Breast epithelium (tissue), 4 donors: ENCODE measurements around the gene TCF3. TPM values are rescaled to one million over a fixed set of nuclear protein-coding genes. Genes with fewer than 3 reads are reported as not detected.

Experiments
- DNase-seq, 2 donors: peaks; one replicate each; pipeline ENCODE4 v3.0.0-alpha.2; 2019; ENCODE audit warnings: low spot score in 2 of 2
- H3K27ac ChIP-seq, 2 donors: fragments of 200-600 bp; sonication (generic) in 1 of 2; one replicate each; pipeline ENCODE4 v1.5.1; 2016 to 2019; ENCODE audit warnings: mild to moderate bottlenecking in 1 of 2
- H3K27me3 ChIP-seq, 2 donors: fragments of 200-600 bp; sonication (generic) in 1 of 2; one replicate each; pipeline versions ENCODE4 v1.5.1 to v1.6.0; 2017 to 2019; ENCODE audit warnings: control low read depth in 1 of 2, mild to moderate bottlenecking in 1 of 2
- H3K36me3 ChIP-seq: fragments of 200-600 bp; one replicate; pipeline ENCODE4 v1.5.1; 2019
- H3K4me1 ChIP-seq, 2 donors: fragments of 200-600 bp; sonication (generic); one replicate each; pipeline ENCODE4 v1.5.1; 2016 to 2019; ENCODE audit warnings: control low read depth in 1 of 2
- H3K4me3 ChIP-seq, 3 donors: fragments of 200-600 bp; sonication (generic); 1 replicate in 2 of 3; 2 replicates in 1 of 3; pipeline ENCODE4 v1.5.1; 2016 to 2019; ENCODE audit warnings: mild to moderate bottlenecking in 3 of 3, moderate library complexity in 2 of 3
- H3K9me3 ChIP-seq, 2 donors: fragments of 200-600 bp; sonication (generic) in 1 of 2; one replicate each; pipeline ENCODE4 v1.5.1; 2016 to 2019; ENCODE audit warnings: control low read depth in 1 of 2
- CTCF ChIP-seq, 3 donors: fragments of 450-650 bp; IDR thresholded peaks; one replicate each; pipeline ENCODE4 v1.5.1; 2016 to 2017; ENCODE audit warnings: antibody characterized with exemption in 3 of 3, mild to moderate bottlenecking in 3 of 3, moderate library complexity in 3 of 3
- POLR2A ChIP-seq: fragments of 450-650 bp; IDR thresholded peaks from one replicate; pipeline ENCODE4 v1.6.1; 2016; ENCODE audit warnings: antibody characterized with exemption, mild to moderate bottlenecking, moderate library complexity
- POLR2AphosphoS5 ChIP-seq, 3 donors: sonication (generic); formaldehyde crosslinking; IDR thresholded peaks; one replicate each; pipeline ENCODE4 v1.6.1; 2017; ENCODE audit warnings: antibody characterized with exemption in 3 of 3
- intact Hi-C: fragments of 100-400 bp; cut with DNase I; formaldehyde crosslinking; loops from one replicate; pipeline ENCODE4 v1.15.1; 2023; ENCODE audit warnings: low total_unique reads
- total RNA-seq, 3 donors: library from RNA; depleted of rRNA; stranded (reverse); fragments of >200 nt; gene quantifications; one replicate each; pipeline ENCODE4 v1.1.0, GENCODE V29; 2016

The TCF3 gene
- total RNA-seq, 3 donors from 2014 or later: 38.6 to 45.3 (median 42.3) TPM

- no peaks in the 10 kb centered on the region for H3K9me3 ChIP-seq
- no peaks in the 10 kb centered on the region for H3K36me3 ChIP-seq
- no peaks in the 10 kb centered on the region for H3K27me3 ChIP-seq
- no peak overlapping the region for H3K4me3 ChIP-seq
- no peak for DNase-seq
- intact Hi-C loops: no loop called here
- TF ChIP-seq POLR2A (no peak), POLR2AphosphoS5 (IDR thresholded peaks at IDR 0.05) (no peak), CTCF (IDR thresholded peaks at IDR 0.05) (no peak)
- H3K27ac ChIP-seq: no peak overlapping the region
- H3K4me1 ChIP-seq: no peaks in the 10 kb centered on the region
These were observed 89.2 kb downstream of the TCF3 start for GRCh38 chr19:1563251-1563650.

DNA sequence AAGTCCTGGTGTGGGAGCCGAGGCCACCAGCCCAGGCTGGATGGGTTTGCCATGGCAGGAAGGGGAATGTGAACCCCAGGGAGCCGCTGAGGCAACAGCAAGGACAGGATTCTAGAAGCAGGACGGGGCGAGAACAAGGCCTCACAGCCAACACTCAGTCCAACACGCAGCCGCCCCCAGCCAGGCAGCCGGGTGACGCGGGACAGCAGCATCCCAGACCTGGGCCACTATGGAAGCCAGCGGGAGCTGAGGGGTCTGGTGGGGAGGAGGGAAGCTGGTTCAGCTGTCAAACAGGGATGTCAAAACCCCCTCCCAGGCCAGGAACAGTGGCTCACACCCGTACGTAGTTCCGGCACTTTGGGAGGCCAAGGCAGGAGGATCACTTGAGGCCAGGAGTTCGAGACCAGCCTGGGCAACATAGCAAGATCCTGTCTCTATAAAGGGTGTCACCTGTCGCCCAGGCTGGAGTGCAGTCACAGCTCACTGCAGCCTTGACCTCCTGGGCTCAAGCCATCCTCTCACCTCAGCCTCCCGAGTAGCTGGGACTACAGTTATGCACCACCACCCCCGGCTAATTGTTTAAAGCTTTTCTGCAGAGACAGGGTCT lies 91.1 kb downstream of the TCF3 start:
- H3K36me3 ChIP-seq: no peaks in the 10 kb centered on the region
- TF ChIP-seq POLR2AphosphoS5 (IDR thresholded peaks at IDR 0.05): no peak
- H3K27me3 ChIP-seq: no peaks in the 10 kb centered on the region
- H3K27ac ChIP-seq: no peak overlapping the region
- H3K4me1 ChIP-seq: no peaks in the 10 kb centered on the region
- intact Hi-C loops: no loop called here
- H3K9me3 ChIP-seq: no peaks in the 10 kb centered on the region
- no peak for DNase-seq
- no peak overlapping the region for H3K4me3 ChIP-seq

DNA sequence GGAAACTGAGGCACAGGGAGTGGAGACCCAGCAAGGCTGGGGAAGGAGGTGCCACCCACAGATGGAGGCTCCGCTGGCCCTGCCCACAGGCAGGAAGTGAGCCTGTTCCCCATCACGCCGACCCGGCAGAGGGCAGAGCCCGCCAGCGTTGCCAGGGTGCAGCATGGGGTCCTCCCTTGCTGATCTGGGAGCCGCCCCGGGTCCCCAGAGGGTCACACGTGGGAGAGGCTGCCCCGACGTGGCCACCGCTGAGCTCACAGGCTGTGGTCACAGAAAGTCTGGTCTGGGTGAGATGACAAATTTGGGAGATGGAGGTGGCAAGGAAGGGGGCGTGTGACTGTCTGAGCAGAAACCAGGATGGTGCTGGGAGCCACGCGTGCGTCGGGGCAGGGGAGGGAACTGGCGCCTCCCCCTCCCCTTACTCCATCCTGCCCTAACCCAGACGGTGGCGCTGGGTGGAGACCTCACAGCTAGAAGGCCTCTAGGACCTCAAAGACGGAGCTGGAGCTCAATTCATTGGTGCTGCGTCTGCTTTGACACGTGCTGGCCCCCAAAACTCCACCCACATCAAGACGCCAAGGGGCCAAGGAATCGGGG lies 92.0 kb downstream of the TCF3 start:
- intact Hi-C loops: no loop called here
- TF ChIP-seq POLR2A: no peak
- no peak for TF ChIP-seq CTCF (IDR thresholded peaks at IDR 0.05)
- TF ChIP-seq POLR2AphosphoS5 (IDR thresholded peaks at IDR 0.05): no peak
- no peak overlapping the region for H3K4me3 ChIP-seq
- H3K4me1 ChIP-seq: no peaks in the 10 kb centered on the region
- H3K36me3 ChIP-seq: no peaks in the 10 kb centered on the region
- no peak for DNase-seq
- H3K27ac ChIP-seq: no peak overlapping the region
- no peaks in the 10 kb centered on the region for H3K9me3 ChIP-seq
- no peaks in the 10 kb centered on the region for H3K27me3 ChIP-seq

Other genes starting within 250 kb of the TCF3 start
- 10 to 100 TPM; 35.8 to 50.9 (median 48.8) TPM for gene DAZAP1, start 245.0 kb downstream of the TCF3 start, total RNA-seq
- 1,000 to 10,000 TPM; 2,978 to 3,238 (median 2,982) TPM for gene RPS15, start 214.2 kb downstream of the TCF3 start, total RNA-seq
- gene APC2, start 202.5 kb downstream of the TCF3 start, total RNA-seq: under 1 TPM; under 0.01 to 0.29 (median 0.16) TPM
- gene C19orf25, start 173.4 kb downstream of the TCF3 start, total RNA-seq: 10 to 100 TPM; 27.7 to 32.8 (median 28.7) TPM
- gene PCSK4, start 162.3 kb downstream of the TCF3 start, total RNA-seq: 1 to 10 TPM; 2.2 to 10.0 (median 5.9) TPM
- 10 to 100 TPM in 2 of 3 donors, 1 to 10 TPM in 1; 4.3 to 17.4 (median 11.0) TPM for gene REEP6, start 161.4 kb downstream of the TCF3 start, total RNA-seq
- gene ADAMTSL5, start 139.6 kb downstream of the TCF3 start, total RNA-seq: 1 to 10 TPM; 1.3 to 3.5 (median 2.1) TPM
- gene PLK5, start 128.5 kb downstream of the TCF3 start, total RNA-seq: under 1 TPM in 2 of 3 donors, not detected in 1; 0.44 to 0.98 TPM
- 10 to 100 TPM; 12.5 to 14.3 (median 12.6) TPM for gene MEX3D, start 84.3 kb downstream of the TCF3 start, total RNA-seq
- 10 to 100 TPM; 51.8 to 71.3 (median 70.8) TPM for gene MBD3, start 59.8 kb downstream of the TCF3 start, total RNA-seq
- gene UQCR11, start 47.2 kb downstream of the TCF3 start, total RNA-seq: 100 to 1,000 TPM in 1 of 3 donors, 10 to 100 TPM in 2; 59.6 to 117 (median 63.4) TPM
- not detected for gene ONECUT3, start 100.9 kb upstream of the TCF3 start, total RNA-seq
- 1 to 10 TPM in 2 of 3 donors, under 1 TPM in 1; 0.66 to 1.4 (median 1.0) TPM for gene ATP8B3, start 159.7 kb upstream of the TCF3 start, total RNA-seq
- gene REXO1, start 195.9 kb upstream of the TCF3 start, total RNA-seq: 10 to 100 TPM; 10.4 to 25.2 (median 19.7) TPM
- 1 to 10 TPM; 2.9 to 4.6 (median 4.1) TPM for gene KLF16, start 211.0 kb upstream of the TCF3 start, total RNA-seq
- 10 to 100 TPM; 62.4 to 81.3 (median 76.0) TPM for gene ABHD17A, start 232.9 kb upstream of the TCF3 start, total RNA-seq